Kasumi-1 (cell line): ENCODE results near the gene ACOT7.
"Not testable (repeated sequence)": the region's sequence is repeated elsewhere in the genome, so short reads cannot be mapped to it uniquely, and the experiment has no call there.

Source experiments
- DNase-seq, 2 experiments: peaks; one replicate each; lab custom pipeline; 2025; lab: John Stamatoyannopoulos, UW

ACOT7 gene

DNA sequence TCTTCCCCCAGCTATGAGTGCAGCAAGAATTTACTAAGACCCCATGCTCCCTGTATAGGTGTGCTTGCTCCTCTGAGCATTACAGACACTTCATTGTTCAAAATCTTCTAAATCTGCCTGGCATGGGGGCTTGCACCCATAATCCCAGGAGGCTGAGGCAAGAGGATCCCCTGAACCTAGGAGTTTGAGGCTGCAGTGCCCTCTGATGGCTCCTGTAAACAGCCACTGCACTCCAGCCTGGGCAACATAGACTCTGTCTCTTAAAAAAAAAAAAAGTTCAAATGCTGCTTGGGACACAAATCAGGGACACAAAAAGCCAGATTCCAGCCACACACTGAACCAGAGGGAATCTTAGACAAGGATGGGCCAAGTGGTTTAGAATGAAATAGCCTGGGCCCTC lies 3.4 kb upstream of the ACOT7 start:
- peak in 1 of 2 experiments; percentile 17 for DNase-seq

DNA sequence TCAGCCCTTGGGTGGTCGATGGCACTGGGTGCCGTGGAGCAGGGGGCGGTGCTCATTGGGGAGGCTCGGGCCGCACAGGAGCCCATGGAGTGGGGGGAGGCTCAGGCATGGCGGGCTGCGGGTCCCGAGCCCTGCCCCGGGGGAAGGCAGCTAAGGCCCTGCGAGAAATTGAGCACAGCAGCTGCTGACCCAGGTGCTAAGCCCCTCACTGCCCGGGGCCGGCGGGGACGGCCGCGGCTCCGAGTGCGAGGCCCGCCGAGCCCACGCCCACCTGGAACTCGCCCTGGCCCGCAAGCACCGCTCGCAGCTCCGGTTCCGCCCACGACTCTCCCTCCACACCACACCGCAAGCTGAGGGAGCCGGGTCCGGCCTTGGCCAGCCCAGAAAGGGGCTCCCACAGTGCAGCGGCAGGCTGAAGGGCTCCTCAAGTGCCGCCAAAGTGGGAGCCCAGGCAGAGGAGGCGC lies 2.2 kb upstream of the ACOT7 start:
- not testable (repeated sequence) for DNase-seq

DNA sequence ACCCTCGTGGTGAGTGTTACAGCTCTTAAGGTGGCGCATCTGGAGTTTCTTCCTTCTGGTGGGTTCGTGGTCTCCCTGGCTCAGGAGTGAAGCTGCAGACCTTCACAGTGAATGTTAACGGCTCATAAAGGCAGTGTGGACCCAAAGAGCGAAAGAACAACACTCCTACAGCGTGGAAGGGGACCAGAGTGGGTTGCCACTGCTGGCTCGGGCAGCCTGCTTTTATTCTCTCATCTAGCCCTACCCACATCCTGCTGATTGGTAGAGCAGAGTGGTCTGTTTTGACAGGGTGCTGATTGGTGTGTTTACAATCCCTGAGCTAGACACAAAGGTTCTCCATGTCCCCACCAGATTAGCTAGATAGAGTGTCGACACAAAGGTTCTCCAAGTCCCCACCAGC lies 1.6 kb upstream of the ACOT7 start:
- DNase-seq = not testable (repeated sequence)

DNA sequence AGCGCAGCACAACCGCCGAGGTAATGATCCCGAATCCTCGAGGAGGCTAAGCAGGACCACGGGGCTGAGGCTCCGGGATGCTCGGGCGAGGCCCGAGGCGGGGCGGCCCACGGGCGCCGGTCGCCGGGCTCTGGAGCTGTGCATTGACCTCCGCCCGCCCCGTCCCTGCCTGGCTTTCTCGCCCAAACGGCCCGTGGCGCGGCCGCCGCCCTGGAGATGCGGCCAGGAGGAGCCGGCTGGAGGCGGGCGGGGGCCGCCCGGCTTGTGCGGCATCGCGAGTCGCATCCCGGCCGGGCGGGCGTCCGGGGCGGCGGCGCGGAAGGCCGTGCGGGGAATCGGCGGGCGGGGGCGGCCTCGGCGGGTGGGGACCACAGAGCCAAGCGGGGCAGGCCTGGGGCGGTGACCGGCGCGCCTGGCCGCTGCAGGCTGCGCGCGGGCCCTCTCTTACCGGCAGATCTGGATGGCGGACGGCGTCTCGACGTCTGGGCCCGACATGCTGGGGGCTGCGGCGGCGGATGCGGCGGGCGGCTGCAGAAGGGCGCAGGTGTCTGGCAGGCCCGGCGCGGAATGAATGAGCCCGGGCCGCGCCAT lies 663 bp downstream of the ACOT7 start:
- no peak for DNase-seq

DNA sequence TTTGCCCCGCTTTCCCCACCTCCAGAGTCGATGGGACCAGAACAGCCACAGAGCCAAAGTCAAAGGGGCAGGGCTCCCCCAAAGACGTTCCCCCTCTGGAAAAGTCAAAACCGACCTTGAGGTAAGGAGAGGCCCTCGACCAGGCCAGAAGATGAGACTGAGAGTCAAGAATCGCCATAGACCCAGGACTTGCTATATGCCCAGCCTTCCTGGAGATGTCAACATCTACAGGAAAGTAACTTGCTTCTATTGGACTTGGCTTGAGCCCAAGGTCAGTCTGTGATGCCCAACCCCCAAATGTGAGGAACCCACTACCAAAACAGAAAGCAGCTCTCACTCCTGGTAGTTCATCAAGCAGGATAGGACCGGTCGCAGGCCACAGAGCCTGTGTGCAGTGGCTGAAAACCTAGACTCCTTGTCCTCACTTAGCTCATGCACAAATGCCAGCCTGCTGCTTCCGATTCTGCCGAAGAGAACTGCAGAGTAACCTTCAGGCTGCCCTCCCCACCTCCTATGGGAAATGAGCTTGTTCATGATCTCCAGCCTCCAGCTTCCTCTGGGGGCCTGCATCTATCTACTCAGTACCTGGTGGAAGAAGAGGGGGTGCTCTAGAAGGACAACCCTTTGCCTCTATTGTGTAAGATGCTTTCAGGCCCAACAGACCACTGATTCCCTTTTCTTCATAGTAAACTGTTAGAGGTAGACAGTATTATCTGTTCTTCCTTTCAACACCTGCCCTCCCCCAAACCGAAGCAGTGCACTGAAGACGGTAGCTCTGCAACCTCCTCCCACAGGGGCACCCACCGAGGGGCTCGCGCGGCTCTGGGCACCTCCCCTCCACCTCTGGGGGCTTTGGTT lies 1.4 kb downstream of the ACOT7 start:
- peak; percentile 32 to 45 for DNase-seq

DNA sequence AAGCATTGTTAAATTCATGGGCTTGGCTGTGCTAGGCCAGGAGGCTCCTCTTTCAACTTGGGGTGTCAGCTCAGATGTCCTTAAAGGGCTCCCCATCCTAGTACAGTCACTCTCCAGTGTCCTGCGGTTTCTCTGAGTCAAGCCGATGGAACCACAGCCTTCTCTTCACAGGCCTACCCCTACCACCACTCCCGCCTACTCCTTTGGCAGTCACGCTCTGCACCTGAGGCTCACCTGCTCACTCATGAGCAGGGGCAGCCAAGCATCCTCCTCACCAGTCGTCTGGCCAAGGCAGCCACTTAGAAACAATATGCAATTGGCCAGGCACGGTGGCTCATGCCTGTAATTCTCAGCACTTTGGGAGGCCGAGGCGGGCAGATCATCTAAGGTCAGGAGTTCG lies 3.6 kb downstream of the ACOT7 start:
- no peak for DNase-seq

DNA sequence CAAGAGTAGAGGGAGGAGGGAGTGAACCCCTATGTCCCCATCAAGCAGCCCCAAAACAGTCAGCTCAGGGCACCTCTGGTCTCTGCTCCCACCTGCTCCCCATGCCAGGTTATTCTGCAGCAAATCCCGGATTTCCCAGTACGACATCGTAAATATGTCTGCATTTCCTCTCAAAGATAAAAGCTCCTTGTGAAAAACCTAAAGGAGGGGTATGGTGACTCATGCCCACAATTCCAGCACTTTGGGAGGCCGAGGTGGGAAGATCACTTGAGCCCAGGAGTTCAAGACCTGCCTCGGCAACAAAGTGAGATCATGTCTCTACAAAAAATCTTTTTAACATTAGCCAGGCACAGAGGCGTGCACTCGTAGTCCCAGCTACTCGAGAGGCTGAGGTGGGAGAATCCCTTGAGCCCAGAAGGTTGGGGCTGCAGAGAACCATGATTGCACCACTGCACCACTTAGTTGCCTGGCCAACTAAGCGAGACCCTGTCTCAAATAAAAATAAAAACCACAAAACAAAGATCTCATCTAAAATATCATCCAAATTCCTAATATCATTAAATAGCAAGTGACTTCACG lies 7.1 kb downstream of the ACOT7 start:
- no peak for DNase-seq

DNA sequence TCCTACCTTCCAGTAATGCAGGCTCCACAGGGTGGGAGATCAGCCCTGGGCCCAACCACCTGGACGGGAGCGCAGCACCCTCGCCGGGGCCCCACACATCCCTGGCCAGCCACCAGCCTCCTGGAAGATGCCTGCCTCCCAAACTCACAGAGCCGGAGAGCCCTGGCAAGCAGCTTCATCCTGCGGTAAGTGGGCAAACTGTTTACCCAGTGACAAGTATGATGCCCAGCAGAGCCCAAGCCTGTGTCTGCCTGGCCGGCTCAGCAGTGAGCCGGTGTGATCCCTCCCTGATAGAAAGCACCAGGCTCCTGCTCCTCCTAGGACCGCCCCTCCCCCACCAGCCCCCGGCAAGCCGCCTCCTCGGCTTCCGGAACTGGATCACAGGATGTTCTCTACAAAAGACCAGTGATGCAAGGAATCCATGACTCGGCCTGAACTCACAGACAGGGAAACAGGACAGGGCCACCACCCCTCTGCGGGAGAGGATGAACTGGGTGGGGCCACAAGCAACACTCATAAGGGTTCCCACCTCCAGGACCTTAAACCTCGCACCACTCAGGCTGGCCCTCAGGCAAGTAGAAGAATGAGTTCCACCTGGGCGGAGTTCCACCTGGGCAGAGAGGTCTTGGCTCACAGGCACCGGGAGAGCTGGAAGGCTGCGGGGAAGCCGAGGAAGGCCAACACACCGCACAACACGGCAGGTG lies 7.9 kb downstream of the ACOT7 start:
- DNase-seq = no peak

DNA sequence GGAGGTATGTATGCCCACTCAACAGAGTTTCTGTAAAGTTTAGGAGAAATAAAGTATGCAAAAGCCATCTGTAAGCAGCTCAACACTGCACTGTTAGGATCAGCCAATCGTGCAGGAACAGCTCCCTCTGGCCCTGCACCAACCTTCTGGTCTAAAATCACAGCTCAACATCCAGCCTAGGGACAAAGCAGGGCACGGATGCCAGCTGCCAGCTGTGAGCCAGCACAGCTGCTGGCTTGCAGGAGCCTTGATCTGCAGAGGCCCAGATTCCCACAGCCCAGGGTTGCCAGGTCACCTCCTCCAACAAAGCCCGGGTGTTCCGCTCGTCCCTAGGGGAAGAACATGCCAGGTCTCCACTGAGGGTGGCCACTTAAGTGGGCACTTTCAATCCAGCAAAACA lies 8.6 kb downstream of the ACOT7 start:
- DNase-seq = no peak

DNA sequence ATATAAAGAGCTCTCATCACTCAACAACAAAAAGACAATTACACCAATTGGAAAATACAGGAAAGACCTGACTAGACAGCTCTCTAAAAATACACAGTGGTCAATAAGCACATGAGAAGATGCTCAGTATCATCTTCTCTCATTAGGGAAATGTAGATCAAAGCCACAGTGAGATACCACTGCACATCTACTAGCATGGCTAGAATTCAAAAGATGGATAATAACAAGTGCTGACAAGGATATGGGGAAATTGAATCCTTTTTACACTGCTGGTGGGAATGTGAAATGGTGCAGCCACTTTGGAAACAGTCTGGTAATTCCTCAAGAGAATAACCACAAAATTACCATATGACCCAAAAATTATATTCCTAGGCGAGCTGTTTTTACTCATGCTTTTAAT lies 9.4 kb downstream of the ACOT7 start:
- no peak for DNase-seq

DNA sequence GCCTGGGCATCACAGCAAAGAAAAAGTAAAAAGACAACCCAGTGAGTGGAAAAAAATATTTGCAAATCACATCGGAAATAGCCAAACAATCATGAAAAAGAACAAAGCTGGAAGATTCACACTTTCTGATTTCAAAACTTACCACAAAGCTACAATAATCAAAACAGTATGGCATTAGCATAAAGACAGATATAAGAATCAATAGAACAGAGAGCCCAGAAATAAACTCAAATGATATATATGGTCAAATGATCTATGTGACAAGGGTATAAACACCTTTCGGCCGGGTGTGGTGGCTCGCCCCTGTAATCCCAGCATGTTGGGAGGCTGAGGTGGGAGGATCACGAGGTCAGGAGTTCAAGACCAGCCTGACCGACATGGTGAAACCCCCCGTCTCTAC lies 13.5 kb downstream of the ACOT7 start:
- DNase-seq = no peak

DNA sequence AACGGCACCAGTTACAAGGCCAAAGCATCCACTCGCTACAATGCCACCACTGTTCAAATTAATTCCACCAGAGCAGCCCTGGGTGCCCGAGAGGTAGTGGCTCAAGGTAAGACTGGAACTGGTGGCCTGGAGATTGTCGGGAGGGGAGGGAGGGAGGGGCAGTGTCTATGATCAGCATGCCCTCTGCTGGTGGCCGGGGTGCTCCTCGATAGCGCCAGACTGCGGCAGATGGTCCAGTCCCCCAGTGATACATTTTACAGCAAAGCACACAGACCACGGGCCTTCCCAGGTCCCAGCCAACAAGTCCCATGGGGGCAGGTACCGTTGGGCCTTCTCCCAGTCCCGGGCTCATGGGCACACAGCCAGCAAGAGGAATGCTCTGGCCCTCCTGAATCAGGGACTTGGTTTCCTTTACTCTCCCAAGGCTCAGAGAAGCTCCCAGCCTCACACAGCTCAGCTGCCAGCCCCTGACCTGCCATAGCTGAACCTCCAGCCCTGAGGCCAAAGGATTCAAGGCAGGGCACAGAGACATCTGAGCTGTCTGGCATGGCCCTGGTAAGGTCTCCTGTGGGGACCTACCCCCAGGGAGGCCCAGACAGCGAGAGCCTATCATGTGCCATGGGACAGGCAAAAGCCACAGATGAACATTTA lies 15.3 kb downstream of the ACOT7 start:
- no peak for DNase-seq

DNA sequence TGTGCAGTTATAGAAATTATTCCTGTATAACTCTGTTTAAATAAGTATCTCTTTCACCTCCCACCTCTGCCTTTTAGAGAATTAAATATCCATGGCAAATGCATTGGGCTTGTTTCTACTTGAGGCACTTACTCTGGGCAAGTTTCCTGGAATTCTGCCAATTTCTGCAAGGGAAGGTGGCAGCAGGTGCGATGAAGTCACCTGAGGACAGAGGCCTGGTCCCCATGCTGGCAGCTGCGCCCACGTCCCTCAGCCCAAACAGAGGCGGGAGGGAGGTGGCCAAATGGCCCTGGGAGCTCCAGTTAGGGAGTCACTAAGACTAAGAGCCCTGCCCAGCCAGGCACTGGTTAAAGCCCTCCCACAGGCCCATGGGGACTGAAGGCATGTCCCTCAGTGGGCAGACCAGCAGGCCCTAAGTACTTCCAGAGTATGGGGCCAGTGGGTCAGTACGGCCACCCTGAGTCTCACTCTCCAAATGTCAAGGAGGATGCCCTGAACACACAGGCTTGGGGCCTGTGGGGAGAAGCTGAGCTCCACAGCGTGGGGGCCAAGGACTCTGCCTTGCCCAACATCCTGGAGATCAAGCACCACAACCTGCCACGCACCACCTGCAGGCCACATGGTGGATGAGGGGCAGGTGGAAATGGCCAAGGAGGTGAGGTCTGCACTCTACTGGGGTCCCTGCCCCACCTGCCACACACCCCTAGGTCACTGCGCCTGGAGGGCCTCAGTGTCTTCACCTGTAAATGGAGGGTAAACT lies 19.4 kb downstream of the ACOT7 start:
- DNase-seq = no peak

DNA sequence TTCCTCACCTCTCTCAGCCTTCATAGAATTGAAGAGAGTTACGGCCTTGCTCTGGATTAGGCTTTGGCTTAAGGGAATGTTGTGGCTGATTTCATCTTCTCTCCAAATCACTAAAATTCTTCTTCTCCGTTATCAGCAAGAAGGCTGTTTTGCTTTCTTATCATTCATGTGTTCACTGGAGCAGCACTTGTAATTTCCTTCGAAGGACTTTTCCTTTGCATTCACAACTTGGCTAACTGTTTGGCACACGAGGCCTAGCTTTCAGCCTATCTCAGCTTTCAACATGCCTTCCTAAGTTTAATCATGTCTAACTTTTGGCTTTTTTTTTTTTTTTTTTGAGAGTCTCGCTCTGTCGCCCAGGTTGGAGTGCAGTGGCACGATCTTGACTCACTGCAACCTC lies 21.3 kb downstream of the ACOT7 start:
- DNase-seq = not testable (repeated sequence)

DNA sequence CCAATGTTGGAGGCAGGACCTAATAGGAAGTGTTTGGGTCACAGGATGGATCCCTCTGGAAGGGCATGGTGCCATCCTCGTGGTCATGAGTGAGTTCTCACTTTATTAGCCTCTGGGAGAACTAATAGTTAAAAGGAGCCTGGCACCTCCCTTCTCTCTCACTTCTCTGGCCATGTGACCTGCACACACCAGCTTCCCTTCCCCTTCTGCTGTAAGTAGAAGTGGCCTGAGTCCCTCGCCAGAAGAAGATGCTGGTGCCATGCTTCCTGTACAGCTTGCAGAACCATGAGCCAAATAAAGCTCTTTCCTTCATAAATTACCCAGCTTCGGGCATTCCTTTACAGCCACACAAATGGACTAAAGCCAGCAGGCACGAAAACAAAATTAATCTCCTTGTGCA lies 23.6 kb downstream of the ACOT7 start:
- DNase-seq = no peak

DNA sequence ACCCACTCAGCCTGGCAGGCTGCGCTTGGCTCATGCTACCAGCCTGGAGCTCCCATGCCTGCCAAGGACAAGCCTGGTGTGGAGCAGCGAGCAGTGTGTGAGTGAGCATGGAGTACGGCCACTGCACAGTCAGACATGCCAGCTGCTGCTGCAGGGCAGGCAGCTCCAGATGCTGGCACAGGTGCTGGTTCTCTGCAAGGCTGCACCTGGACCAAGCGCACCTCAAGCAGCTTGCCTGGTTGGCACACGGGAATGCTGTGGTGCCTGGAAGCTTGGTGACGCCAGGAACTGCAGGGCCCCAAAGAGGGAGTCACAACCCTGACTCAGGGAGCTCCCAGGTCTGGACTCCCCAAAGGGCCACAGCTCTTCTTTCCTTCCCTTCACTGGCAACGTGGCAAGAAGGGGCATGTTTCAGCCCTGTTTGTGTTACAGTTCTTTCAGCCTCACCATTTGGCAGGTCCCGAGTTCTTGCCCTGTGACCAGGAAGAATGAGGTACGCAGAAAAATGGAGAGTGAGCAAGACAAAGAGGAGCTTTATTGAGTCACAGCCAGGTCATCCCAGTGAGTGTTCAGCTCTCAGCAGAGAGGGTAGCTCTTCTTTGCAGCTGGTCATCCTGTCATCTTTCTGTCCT lies 26.1 kb downstream of the ACOT7 start:
- no peak for DNase-seq

DNA sequence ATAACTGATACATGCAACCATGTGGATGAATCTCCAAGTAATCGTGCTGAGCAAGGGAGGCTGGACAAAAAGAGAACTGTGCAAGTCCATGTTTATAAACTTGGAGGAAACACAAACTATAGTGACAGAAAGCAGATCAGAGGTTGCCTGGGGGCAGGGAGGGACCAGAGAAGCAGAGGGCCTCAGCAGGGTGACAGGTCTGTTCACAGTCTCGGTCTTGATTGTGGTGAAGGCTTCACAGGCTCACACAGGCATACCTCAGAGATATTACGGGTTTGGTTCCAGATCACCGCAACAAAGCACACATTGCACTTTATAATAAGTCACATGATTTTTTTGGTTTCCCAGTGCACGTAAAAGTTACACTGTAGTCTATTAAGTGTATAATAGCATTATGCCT lies 28.5 kb downstream of the ACOT7 start:
- no peak for DNase-seq

DNA sequence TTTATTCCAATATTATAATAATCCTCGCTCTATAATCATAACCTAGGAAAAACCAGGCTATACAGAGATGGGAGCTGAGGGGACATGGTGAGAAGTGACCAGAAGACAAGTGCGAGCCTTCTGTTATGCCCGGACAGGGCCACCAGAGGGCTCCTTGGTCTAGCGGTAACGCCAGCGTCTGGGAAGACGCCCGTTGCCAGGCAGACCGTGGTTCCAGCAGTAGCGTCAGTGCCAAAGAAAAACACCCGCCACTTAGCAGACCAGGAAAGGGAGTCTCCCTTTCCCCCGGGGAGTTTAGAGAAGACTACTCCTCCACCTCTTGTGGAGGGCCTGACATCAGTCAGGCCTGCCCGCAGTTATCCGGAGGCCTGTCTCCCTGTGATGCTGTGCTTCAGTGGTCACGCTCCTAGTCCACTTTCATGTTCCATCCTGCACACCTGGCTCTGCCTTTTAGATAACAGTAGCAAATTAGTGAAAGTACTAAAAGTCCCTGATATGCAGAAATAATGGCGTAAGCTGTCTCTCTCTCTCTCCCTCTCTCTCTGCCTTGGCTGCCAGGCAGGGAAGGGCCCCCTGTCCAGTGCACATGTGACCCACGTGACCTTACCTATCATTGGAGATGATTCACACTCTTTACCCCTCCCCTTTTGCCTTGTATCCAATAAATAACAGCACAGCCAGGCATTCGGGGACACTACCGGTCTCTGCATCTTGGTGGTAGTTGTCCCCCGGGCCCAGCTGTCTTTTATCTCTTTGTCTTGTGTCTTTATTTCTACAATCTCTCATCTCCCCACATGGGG lies 30.3 kb downstream of the ACOT7 start:
- peak; percentile 21 to 27 for DNase-seq

DNA sequence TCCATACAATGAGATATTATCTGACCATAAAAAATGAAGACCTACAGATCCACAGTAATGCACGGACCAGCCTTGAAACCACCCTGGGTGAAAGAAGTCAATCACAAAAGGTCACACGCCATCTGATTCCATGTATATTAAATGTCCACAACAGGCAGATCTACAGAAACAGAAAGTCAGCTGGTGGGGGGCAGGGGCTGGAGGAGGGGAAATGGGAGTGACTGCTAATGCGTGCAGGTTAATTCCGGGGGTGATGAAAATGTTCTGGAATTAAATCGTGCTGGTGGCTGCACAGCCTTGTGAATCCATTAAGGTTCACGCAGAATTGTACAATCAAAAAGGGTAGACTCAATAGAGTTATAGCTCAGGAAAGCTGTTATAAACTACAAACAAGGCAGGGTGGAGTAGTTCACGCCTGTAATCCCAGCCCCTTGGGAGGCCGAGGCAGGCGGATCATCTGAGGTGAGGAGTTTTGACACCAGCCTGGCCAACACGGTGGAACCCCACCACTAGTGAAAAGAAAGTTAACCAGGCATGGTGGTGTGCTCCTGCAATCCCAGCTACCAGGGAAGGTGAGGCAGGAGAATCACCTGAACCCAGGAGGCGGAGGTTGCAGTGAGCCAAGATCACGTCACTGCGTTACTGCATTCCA lies 32.3 kb downstream of the ACOT7 start:
- no peak for DNase-seq
